HG03280 (cell line): ENCODE measurements around the gene SERBP1.

Experiments
- ATAC-seq: cut with Tn5 transposase; IDR thresholded peaks from one replicate; pipeline ENCODE4 v1.9.1; 2021; ENCODE audit warnings: mild to moderate bottlenecking, moderate library complexity; ENCODE audit not compliant: unreplicated experiment

Gene SERBP1

GRCh38 chr1:67371043-67371442 lies 59.2 kb downstream of the SERBP1 start:
- no peak for ATAC-seq

GRCh38 chr1:67368046-67368514 lies 62.1 kb downstream of the SERBP1 start:
- no peak for ATAC-seq

GRCh38 chr1:67367370-67368045 lies 62.7 kb downstream of the SERBP1 start:
- no peak for ATAC-seq

- no peak for ATAC-seq
Measured at GRCh38 chr1:67361641-67362040, 68.6 kb downstream of the SERBP1 start.

GRCh38 chr1:67359592-67359991 lies 70.6 kb downstream of the SERBP1 start:
- ATAC-seq, result no peak
